ENCODE measurements around the gene SORCS2.

The SORCS2 gene

DNA sequence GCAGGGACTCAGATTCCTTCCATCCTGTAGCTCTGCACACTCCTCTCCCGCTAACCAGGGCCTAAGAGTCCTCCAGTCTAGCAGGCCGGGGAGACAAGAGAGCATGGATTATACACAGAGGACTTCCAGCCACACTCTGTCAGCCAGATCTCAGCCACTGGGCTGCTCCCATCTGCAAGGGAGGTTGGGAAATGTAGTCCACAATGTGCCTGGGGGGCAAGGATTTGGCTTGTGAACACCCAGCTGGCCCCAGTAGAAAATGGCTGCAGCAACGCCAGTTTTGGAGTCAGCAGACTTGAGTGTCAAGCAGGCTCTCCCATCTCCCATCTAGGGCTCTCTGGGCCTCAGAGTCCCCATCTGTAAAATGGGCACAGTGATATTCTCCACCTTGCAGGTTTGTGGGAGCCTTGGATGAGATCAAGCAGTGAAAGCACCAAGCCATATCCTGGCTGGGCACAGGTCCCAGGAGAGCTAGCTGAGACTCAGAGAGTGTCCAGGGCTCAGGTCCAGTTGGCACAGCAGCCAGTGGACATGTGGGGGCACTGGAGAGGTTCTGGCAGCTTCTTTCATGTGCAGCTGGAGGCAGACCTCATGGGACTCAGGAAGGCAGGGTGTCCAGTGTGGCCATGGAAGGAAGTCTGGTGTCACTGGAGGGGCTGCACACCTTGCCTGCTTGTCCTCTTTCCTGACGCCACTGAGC lies 227.8 kb downstream of the SORCS2 start:
- TF ChIP-seq TCF12 (IDR thresholded peaks at IDR 0.05; ENCODE audit: low read depth) (no peak), YY1 (IDR thresholded peaks at IDR 0.05; ENCODE audit: low read depth) (no peak), EGR1 (IDR thresholded peaks at IDR 0.05) (no peak), EP300 (IDR thresholded peaks at IDR 0.05; ENCODE audit: borderline replicate concordance) (no peak)

DNA sequence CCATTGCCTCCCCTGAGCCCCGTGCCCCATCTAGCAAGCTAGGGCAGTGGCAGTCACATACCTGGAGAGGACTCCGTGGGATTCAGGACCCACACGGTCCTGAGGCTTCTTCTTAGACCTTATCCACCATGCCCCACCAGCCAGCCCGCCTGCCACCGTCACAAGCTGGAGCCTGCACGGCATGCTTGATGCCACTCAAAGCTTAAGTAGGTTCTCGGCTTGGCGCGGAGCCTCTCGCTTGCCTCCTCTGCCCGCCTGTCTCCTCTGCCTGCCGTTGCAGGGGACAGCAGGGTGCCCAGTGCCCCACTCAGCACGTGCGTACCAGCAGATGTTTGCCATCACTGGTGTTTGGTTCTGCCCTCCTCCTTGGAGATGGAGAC lies 228.3 kb downstream of the SORCS2 start:
- TF ChIP-seq YY1 (IDR thresholded peaks at IDR 0.05; ENCODE audit: low read depth) (no peak), EGR1 (IDR thresholded peaks at IDR 0.05) (no peak), TEAD4 (IDR thresholded peaks at IDR 0.05) (no peak), FOXM1 (IDR thresholded peaks at IDR 0.05; ENCODE audit: borderline replicate concordance, low read depth) (no peak), RAD21 (IDR thresholded peaks at IDR 0.05; ENCODE audit: low read depth) (no peak), NFIC (IDR thresholded peaks at IDR 0.05) (no peak), TAF1 (IDR thresholded peaks at IDR 0.05; ENCODE audit: low read depth) (no peak), EP300 (IDR thresholded peaks at IDR 0.05; ENCODE audit: borderline replicate concordance) (no peak), CEBPB (IDR thresholded peaks at IDR 0.05) (no peak), TCF12 (IDR thresholded peaks at IDR 0.05; ENCODE audit: low read depth) (no peak), ZBTB7A (IDR thresholded peaks at IDR 0.05; ENCODE audit: low read depth) (no peak)
- TF ChIP-seq, protein P1, sequence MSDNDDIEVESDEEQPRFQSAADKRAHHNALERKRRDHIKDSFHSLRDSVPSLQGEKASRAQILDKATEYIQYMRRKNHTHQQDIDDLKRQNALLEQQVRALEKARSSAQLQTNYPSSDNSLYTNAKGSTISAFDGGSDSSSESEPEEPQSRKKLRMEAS (IDR thresholded peaks at IDR 0.05): no peak
- TF ChIP-seq, protein P2, sequence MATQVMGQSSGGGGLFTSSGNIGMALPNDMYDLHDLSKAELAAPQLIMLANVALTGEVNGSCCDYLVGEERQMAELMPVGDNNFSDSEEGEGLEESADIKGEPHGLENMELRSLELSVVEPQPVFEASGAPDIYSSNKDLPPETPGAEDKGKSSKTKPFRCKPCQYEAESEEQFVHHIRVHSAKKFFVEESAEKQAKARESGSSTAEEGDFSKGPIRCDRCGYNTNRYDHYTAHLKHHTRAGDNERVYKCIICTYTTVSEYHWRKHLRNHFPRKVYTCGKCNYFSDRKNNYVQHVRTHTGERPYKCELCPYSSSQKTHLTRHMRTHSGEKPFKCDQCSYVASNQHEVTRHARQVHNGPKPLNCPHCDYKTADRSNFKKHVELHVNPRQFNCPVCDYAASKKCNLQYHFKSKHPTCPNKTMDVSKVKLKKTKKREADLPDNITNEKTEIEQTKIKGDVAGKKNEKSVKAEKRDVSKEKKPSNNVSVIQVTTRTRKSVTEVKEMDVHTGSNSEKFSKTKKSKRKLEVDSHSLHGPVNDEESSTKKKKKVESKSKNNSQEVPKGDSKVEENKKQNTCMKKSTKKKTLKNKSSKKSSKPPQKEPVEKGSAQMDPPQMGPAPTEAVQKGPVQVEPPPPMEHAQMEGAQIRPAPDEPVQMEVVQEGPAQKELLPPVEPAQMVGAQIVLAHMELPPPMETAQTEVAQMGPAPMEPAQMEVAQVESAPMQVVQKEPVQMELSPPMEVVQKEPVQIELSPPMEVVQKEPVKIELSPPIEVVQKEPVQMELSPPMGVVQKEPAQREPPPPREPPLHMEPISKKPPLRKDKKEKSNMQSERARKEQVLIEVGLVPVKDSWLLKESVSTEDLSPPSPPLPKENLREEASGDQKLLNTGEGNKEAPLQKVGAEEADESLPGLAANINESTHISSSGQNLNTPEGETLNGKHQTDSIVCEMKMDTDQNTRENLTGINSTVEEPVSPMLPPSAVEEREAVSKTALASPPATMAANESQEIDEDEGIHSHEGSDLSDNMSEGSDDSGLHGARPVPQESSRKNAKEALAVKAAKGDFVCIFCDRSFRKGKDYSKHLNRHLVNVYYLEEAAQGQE (IDR thresholded peaks at IDR 0.05; ENCODE audit: low read depth): no peak

DNA sequence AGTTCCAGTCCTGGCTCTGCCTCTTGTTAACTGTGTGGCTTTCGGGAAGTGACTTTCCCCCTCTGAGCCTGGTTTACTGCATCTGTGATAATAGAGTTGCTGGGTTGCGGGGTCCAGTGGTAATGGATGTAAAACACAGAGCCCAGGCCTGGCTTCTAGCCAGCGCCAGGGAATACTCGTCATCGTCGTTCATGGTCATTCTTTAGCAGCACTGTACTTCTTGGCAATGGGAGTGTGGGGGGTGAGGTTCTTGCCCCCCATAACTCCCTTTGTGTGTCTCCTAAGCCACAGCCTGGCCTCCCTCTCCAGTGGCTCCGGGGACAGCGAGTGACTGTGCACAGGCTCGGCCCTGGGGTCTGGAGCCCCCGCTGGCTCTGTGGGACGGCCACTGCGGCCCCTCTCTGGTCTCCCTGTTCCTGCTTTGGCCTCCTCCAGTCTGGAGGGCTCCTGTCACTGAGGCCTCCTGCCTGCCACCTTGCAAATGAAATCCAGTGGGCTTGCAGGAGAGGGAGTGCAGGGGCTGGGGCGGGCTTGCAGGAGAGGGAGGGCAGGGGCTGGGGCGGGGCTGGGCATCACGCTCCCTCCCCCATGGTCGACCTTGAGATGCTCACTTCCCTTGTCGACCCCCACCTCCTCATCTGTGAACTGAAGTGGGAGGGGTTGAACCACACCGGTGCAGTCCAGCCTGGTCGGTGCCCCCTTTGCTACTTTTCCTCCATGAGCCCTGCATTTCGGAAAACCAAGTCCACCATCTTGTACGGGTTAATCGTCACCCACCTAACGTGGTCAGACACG lies 229.2 kb downstream of the SORCS2 start:
- TF ChIP-seq, protein P1 (IDR thresholded peaks at IDR 0.05): no peak
- TF ChIP-seq YY1 (IDR thresholded peaks at IDR 0.05; ENCODE audit: low read depth): no peak
- no peak for TF ChIP-seq CREB1 (IDR thresholded peaks at IDR 0.05; ENCODE audit: low read depth)
- TF ChIP-seq FOXM1 (IDR thresholded peaks at IDR 0.05; ENCODE audit: borderline replicate concordance, low read depth): no peak
- no peak for TF ChIP-seq EGR1 (IDR thresholded peaks at IDR 0.05)
- TF ChIP-seq, protein P3, sequence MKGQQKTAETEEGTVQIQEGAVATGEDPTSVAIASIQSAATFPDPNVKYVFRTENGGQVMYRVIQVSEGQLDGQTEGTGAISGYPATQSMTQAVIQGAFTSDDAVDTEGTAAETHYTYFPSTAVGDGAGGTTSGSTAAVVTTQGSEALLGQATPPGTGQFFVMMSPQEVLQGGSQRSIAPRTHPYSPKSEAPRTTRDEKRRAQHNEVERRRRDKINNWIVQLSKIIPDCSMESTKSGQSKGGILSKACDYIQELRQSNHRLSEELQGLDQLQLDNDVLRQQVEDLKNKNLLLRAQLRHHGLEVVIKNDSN (IDR thresholded peaks at IDR 0.05): no peak
- TF ChIP-seq TAF1 (IDR thresholded peaks at IDR 0.05; ENCODE audit: low read depth): no peak
- TF ChIP-seq, protein P2 (IDR thresholded peaks at IDR 0.05; ENCODE audit: low read depth): no peak

DNA sequence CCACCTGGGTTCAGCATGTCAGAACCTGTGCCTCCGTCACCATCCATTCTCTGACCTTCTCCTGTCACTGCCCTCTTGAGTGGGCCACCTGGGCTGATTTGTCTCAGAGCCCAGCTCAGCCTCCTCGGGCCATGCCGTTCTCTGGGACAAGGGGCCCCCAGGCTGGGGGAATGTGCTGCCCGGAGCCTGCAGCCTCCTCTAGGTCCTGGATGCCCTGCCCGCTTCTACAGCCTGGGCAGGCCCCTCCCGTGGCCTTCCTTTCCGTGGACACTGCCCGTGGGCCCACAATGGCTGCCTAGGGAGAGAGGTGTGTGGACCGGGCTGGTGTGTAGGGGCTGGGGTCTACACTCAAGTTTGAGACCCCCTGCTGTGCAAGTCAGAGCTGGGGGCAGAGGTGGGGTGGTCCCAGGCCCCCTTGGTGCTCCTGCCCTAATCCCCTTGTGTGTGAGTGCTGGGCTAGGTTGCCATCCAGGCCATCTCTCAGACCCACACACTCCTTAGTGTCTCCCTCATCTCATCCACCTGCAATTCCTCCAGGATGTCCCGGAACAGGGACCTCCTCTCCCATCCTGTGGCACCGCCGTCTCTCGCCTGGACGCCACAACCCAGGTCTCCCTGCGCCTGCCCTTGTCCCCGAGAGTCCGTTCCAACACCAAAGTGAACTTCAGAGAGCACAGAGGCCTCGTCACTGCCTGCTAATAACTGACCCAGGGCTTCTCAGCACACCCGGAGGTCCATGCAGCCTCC lies 230.0 kb downstream of the SORCS2 start:
- TF ChIP-seq YY1 (IDR thresholded peaks at IDR 0.05; ENCODE audit: low read depth) (no peak), CEBPB (IDR thresholded peaks at IDR 0.05) (no peak), ZBTB7A (IDR thresholded peaks at IDR 0.05; ENCODE audit: low read depth) (no peak), EGR1 (IDR thresholded peaks at IDR 0.05) (no peak), RAD21 (IDR thresholded peaks at IDR 0.05; ENCODE audit: low read depth) (no peak), TAF1 (IDR thresholded peaks at IDR 0.05; ENCODE audit: low read depth) (no peak), EP300 (IDR thresholded peaks at IDR 0.05; ENCODE audit: borderline replicate concordance) (no peak), TEAD4 (IDR thresholded peaks at IDR 0.05) (no peak), CREB1 (IDR thresholded peaks at IDR 0.05; ENCODE audit: low read depth) (no peak)
- TF ChIP-seq, protein P1 (IDR thresholded peaks at IDR 0.05): no peak

DNA sequence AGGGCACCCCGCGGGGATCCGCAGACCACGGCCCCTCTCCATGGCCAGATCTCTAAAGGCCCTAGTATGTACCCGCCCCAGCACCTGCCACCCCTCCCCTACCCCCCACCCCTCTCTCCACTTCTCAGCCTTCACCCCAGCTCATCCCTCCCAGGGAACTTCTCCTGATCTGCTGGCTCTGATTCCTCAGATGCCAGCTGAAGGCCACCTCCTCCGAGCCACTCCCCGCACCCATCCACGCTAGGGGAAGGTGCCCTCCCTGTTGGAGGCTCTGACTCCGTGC lies 230.5 kb downstream of the SORCS2 start:
- no peak for TF ChIP-seq TAF1 (IDR thresholded peaks at IDR 0.05; ENCODE audit: low read depth)

DNA sequence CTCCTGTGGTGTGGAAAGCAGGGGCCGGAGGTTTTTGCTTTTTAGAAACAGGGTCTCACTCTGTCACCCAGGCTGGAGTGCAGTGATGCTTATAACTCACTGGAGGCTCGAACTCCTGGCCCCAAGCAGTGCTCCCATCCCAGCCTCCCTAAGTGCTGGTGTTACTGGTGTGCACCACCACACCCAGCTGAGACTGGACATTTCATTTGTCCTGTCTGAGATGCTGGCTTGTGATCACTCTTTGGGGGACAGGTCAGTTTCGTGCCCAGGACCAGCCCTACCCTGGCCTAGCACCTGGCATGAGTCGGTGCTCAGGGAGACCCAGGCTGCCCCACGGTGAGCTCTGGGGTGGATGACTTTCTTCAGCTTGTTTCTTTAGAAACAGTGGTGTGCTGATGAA lies 231.1 kb downstream of the SORCS2 start:
- TF ChIP-seq CREB1 (IDR thresholded peaks at IDR 0.05; ENCODE audit: low read depth) (no peak), ZBTB7A (IDR thresholded peaks at IDR 0.05; ENCODE audit: low read depth) (no peak), EP300 (IDR thresholded peaks at IDR 0.05; ENCODE audit: borderline replicate concordance) (no peak), TEAD4 (IDR thresholded peaks at IDR 0.05) (no peak), NFIC (IDR thresholded peaks at IDR 0.05) (no peak), CEBPB (IDR thresholded peaks at IDR 0.05) (no peak), YY1 (IDR thresholded peaks at IDR 0.05; ENCODE audit: low read depth) (no peak), TCF12 (IDR thresholded peaks at IDR 0.05; ENCODE audit: low read depth) (no peak), FOXM1 (IDR thresholded peaks at IDR 0.05; ENCODE audit: borderline replicate concordance, low read depth) (no peak), EGR1 (IDR thresholded peaks at IDR 0.05) (no peak), TAF1 (IDR thresholded peaks at IDR 0.05; ENCODE audit: low read depth) (no peak), RAD21 (IDR thresholded peaks at IDR 0.05; ENCODE audit: low read depth) (no peak)
- TF ChIP-seq, protein P2 (IDR thresholded peaks at IDR 0.05; ENCODE audit: low read depth): no peak
- TF ChIP-seq, protein P1 (IDR thresholded peaks at IDR 0.05): no peak
- TF ChIP-seq, protein P3 (IDR thresholded peaks at IDR 0.05): no peak

All from Ishikawa (cell line).